D721Med (cell line): Measurements from ENCODE around the gene GDF7.

ENCODE experiments used
- DNase-seq: peaks from one replicate; pipeline ENCODE4 v3.0.0; 2011; ENCODE audit warnings: low spot score; ENCODE audit not compliant: insufficient read length
- FAIRE-seq: peaks from 2 replicates; lab custom pipeline; 2011; peaks lifted over from hg19 to GRCh38; lab: Jason Lieb, UNC
- TF ChIP-seq, protein P1 (sequence below): IDR thresholded peaks from 2 replicates; pipeline ENCODE4 v1.5.1; 2012; ENCODE audit warnings: mild to moderate bottlenecking, control low read depth; ENCODE audit not compliant: insufficient read depth; ENCODE audit errors: missing control alignments

GDF7 gene

DNA sequence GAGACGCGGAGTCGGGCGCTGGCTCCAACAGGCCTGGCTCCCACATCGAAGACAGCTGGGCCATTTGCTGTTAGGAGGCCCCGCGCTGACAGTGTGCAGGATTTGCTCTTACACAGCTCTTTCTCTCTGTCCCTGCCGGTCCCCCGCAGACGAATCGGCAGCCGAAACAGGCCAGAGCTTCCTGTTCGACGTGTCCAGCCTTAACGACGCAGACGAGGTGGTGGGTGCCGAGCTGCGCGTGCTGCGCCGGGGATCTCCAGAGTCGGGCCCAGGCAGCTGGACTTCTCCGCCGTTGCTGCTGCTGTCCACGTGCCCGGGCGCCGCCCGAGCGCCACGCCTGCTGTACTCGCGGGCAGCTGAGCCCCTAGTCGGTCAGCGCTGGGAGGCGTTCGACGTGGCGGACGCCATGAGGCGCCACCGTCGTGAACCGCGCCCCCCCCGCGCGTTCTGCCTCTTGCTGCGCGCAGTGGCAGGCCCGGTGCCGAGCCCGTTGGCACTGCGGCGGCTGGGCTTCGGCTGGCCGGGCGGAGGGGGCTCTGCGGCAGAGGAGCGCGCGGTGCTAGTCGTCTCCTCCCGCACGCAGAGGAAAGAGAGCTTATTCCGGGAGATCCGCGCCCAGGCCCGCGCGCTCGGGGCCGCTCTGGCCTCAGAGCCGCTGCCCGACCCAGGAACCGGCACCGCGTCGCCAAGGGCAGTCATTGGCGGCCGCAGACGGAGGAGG lies 3.5 kb downstream of the GDF7 start:
- TF ChIP-seq, protein P1, sequence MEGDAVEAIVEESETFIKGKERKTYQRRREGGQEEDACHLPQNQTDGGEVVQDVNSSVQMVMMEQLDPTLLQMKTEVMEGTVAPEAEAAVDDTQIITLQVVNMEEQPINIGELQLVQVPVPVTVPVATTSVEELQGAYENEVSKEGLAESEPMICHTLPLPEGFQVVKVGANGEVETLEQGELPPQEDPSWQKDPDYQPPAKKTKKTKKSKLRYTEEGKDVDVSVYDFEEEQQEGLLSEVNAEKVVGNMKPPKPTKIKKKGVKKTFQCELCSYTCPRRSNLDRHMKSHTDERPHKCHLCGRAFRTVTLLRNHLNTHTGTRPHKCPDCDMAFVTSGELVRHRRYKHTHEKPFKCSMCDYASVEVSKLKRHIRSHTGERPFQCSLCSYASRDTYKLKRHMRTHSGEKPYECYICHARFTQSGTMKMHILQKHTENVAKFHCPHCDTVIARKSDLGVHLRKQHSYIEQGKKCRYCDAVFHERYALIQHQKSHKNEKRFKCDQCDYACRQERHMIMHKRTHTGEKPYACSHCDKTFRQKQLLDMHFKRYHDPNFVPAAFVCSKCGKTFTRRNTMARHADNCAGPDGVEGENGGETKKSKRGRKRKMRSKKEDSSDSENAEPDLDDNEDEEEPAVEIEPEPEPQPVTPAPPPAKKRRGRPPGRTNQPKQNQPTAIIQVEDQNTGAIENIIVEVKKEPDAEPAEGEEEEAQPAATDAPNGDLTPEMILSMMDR = no peak
- FAIRE-seq (no peak), DNase-seq (no peak)

DNA sequence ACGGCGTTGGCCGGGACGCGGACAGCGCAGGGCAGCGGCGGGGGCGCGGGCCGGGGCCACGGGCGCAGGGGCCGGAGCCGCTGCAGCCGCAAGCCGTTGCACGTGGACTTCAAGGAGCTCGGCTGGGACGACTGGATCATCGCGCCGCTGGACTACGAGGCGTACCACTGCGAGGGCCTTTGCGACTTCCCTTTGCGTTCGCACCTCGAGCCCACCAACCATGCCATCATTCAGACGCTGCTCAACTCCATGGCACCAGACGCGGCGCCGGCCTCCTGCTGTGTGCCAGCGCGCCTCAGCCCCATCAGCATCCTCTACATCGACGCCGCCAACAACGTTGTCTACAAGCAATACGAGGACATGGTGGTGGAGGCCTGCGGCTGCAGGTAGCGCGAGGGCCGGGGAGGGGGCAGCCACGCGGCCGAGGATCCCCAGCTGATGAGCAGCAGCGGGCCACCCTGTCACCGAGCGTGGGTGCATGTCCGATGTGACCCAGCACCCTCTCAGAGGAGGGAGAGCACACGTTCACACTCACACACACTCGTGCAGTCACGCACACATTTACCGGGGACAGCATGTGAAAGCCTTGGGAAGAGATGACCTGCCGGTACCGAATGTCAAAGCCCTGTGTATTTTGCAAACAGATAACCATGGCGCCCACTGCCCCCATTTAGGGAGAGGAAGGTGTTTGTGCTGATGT lies 4.2 kb downstream of the GDF7 start:
- no peak for DNase-seq
- TF ChIP-seq, protein P1 = no peak
- no peak for FAIRE-seq

DNA sequence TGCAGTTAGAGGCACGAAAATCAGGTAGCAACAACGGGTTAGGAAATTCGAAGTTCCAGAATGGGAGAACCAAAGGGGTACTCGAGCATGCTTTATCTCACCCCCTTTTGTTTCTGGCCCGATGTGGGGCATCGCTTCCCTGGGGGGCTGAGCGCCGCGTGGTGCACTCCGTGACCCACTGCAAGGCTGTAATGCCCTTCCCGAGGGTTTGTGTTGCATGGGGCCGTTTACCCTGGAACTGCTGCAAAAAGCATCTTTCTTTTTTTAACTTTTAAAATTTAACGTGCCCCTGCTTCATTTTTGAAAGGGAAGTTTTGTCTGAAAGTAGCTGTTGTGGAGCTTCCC lies 4.8 kb downstream of the GDF7 start:
- DNase-seq (no peak), FAIRE-seq (no peak)
- TF ChIP-seq, protein P1 = no peak

DNA sequence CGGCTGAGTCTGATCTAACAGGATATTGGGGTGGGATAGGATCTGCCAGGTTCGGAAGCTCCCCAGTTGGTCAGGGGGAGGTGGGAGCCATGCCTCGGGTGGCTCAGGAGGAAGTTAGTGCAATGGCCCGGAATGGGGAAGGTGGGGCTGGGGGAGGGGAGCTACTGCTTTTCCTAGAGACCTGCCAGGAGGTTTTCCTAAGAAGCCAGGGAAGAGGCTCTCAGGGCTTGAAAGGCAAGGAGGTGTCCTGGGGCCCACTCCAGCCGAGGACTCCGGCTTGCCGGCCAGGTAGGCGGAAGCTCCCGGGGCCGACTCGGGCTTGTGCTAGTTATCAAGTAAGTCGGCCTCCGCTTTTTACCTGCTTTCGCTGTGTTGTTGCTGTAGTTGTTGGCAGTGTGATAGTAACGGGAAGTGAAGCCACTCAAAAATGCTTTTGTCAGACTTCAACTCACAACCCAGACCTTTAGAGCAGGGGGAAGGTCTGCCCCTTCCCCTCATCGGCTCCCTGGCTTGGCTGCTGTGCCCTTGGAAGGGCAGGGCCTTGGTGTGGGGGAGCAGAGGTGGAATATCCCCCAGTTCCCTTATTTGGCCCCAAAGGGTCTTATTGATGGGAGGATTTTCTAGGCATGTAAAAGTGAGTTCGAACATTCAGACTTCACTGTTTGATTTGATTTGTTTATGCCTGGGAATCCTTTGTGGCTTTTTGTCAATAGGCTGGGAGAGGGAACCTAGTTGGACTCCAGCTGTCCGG lies 5.4 kb downstream of the GDF7 start:
- FAIRE-seq (no peak), DNase-seq (no peak)
- TF ChIP-seq, protein P1 = no peak

DNA sequence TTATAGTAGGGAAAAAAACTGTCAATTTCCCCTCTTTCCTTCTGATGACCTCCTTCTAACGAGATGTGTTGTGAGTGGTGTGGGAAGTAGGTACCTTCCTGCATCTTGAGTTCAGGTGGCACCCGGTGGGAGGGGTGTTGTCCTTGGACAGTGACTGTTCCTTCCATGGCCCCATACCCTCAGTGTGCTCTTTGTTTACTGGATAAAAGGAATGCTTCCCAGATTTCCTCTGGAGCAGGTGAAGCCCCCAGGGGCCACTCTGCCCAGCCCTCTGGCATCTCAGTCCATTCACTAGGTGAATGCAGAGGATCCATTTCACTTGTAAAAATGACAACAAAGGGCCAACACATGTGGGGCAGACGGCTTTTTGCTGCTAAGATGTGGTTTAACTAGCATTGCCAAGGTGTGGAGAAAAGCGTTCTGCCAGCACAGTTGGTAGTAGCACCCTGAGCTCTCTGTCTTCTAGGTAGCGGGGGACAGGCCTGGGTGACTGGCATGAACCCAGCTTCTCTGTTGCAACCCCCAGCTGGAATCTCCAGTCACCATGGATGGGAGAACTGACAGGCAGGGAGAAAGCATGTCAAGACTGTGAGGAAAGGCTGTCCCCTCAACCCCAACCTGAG lies 6.9 kb downstream of the GDF7 start:
- no peak for FAIRE-seq
- DNase-seq = no peak
- TF ChIP-seq, protein P1 = no peak

DNA sequence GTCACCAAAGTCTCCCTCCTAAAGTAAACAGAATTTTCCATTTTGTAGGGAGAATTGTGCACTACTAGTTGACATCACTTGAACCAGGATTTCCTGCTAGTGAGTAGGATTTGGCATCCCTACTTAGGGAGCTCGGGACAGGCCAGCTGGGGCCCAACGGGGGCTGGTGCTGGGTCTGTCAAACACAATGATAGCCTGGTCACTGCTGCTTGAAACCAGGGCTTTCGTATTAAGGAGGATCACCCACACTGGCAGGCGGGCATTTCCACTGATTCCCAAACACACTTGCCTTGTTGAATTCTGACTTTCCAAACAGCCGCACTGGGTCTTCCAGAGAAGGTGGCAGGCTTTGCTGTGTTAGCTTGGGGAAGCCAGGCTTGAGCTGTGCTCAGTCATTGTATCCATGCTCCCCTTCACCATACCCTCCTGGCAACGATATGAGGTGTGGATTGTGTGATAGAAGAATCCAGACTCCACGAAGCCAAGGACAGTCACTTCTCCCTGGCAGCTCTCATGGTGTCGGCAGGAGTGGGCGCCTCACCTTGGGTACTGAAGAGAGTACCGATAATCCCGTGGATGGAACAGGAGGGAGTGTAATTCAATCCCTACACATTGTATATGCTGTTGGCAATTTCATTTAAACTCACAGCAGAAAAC lies 7.5 kb downstream of the GDF7 start:
- FAIRE-seq (no peak), DNase-seq (no peak)

More for the DNA sequence above, 7.5 kb downstream of the GDF7 start:
- TF ChIP-seq, protein P1 = no peak
